Subcutaneous adipose tissue (tissue), 4 donors: Measurements from ENCODE around the gene ZIC3. TPM values are rescaled to one million over a fixed set of nuclear protein-coding genes. Genes with fewer than 3 reads are reported as not detected.

ENCODE experiments used
- total RNA-seq, 4 donors: library from RNA; depleted of rRNA; stranded (reverse); fragments of >200 nt; gene quantifications; one replicate each; pipeline ENCODE4 v1.1.0, GENCODE V29; 2016
- TF ChIP-seq, protein P1 (sequence below): fragments of 450-650 bp; IDR thresholded peaks from one replicate; pipeline ENCODE4 v1.5.1; 2016; ENCODE audit warnings: low read depth, mild to moderate bottlenecking, control low read depth, antibody characterized with exemption, moderate library complexity

ZIC3 gene
- total RNA-seq, 4 donors from 2014 or later = not detected

DNA sequence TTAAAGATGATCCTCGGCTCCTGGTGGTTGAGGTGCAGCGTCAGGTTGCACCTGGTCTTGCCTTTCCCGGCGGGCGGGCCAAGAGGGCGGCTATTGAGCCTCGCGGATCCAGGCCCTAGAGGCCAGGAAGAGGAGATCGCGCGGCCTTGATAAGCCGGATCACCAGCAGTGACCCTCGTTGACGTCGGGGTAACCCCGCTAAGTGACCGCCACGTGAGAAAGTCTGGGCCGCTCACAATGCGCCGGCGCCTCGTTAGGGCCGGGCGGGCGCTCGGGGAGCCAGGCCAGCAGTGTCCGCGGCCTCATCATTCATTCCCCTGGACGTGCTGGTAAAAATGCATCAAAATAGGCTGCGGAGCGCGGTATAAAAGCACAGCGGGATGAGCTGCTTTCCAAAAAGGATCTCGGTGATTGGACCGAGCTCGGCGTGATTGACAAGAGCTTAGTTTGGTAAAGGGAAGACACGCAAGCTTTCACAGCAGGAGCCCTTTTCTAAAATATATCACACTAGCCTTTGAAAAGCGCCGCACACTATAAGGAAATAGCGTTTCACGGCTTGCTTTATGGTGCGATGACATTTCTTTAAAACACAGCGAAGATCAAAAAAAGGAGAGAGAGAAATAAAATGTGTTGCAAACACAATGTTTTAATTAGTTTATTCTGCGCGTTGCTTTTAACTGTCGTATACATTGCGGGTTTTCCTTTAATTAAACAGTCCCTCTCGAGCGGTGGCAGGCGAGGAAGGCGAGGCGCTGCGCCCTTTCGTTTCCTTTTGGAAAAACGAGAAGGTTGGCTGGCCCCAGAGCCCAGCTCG, 15.9 kb upstream of the ZIC3 start:
- TF ChIP-seq, protein P1, sequence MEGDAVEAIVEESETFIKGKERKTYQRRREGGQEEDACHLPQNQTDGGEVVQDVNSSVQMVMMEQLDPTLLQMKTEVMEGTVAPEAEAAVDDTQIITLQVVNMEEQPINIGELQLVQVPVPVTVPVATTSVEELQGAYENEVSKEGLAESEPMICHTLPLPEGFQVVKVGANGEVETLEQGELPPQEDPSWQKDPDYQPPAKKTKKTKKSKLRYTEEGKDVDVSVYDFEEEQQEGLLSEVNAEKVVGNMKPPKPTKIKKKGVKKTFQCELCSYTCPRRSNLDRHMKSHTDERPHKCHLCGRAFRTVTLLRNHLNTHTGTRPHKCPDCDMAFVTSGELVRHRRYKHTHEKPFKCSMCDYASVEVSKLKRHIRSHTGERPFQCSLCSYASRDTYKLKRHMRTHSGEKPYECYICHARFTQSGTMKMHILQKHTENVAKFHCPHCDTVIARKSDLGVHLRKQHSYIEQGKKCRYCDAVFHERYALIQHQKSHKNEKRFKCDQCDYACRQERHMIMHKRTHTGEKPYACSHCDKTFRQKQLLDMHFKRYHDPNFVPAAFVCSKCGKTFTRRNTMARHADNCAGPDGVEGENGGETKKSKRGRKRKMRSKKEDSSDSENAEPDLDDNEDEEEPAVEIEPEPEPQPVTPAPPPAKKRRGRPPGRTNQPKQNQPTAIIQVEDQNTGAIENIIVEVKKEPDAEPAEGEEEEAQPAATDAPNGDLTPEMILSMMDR = no peak

DNA sequence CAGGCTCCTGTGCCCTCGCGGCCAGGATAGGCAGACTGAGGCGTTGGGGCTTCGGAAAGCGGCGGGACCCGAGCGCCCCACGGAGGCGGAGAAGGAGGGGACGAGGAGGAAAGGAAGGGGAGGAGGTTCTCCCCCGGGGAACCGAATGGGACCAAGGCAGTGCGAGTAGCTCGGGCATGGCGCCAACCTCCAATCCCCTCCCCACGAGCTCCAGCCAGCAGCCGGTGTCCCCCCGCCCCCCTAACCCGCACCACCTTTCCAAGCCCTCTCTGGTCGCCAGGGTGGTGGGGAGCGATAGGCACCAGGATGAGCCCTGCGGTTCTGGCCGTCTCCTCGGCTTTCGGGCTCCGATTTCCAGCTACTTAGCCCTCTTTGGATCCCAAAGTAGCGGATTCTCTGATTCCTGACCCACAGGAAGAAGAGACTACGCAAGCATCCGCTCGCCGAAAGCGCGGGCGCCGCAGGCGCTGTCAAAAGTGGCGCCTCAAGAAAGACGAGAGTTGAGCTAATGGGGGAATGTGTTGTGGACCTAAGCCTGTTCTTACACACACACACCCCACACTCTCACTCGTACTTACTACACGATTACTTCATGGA, 15.2 kb upstream of the ZIC3 start:
- TF ChIP-seq, protein P1 = no peak

DNA sequence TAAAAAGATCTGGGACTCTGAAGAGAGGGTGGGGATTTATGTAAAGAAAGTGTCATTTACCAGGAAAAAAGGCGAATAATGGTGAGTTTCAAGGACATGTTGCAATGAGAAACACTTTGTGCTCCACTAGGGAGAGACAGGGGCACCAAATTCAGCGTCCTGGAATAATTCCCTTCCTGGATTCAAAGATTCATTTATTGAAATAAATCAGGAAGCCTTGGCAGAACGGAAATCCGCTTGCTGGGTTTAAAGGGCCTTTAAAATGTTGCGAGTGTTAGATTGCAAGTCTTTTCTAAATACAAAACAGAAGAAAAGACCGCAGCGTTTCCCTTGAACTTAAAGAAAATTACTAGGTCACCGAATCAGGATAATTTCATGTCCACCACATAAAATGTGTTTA, 3.8 kb upstream of the ZIC3 start:
- TF ChIP-seq, protein P1 = no peak

DNA sequence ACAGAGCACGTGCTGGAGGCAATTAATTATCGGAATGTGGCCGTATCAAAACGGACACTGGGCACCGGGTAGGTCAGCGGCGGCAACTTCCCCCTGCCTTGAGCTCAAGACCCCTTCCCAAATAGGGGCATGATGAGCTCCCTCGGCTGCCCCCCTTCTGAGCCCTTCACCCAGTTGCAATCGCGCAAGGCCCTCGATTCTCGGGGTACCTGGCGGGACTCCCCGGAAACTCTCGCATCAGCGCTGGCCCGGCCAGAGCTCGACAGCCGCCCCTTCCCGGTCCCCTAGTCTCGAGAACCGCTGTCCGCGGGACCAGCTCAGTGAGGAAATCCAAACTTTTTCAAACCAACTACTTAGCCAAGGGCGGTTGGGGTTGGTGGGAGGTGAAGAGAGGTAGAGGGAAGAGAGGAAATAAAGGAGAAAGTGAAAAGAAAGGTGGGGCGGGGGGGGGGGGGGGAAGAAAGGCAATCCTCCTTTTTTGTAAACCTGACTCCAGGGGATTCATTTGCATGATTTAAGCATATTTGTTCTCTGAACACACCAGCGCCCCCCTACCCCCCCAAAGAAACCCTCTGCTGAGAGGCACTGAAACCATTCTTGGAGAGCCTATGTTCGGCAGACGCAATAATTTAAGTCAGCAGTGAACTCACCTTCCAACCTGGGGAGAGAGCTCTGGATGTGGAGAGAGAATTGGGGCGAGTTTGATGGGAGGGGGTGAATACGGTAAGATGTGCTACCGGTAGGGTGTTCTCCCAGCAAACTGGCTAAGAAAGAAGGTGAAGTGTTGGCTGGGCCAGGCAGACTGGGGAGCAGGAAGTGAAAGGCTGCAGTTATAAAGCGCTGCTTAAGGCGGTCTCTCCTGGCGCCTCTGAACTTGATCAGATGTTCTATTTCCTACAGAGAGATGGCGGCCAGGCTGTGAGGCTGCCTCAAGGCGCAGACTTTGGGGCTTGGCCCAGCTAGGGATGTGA, 2.0 kb upstream of the ZIC3 start:
- TF ChIP-seq, protein P1 = no peak

DNA sequence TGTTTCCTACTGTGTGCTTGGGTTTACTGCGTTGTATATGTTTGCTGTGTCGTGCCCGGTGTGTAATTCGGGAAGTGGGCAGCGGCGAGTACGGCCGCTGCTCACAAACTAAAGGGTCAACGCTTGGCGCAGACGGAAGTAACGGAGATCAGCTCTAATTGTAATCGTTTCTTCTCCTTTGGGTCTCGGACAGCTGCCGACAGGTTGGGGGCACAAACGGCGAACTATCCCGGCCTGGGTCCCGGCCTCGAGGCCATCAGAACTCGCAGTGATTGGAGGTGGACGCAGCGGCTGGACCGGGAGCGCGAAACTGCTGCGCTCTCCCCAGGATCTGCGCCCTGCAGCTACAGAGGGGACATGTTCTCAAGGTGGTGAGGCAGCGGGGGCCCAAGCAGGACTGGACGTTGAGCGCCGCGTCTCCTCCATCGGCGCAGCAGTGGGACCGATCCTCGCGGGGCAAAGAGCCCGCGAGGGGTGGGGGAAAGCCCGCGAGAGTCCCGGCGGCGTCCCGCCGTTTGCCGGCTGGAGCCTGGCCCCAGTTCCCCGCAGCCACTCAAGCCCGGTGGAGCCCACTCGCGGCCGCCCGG, 516 bp upstream of the ZIC3 start:
- TF ChIP-seq, protein P1 = no peak

DNA sequence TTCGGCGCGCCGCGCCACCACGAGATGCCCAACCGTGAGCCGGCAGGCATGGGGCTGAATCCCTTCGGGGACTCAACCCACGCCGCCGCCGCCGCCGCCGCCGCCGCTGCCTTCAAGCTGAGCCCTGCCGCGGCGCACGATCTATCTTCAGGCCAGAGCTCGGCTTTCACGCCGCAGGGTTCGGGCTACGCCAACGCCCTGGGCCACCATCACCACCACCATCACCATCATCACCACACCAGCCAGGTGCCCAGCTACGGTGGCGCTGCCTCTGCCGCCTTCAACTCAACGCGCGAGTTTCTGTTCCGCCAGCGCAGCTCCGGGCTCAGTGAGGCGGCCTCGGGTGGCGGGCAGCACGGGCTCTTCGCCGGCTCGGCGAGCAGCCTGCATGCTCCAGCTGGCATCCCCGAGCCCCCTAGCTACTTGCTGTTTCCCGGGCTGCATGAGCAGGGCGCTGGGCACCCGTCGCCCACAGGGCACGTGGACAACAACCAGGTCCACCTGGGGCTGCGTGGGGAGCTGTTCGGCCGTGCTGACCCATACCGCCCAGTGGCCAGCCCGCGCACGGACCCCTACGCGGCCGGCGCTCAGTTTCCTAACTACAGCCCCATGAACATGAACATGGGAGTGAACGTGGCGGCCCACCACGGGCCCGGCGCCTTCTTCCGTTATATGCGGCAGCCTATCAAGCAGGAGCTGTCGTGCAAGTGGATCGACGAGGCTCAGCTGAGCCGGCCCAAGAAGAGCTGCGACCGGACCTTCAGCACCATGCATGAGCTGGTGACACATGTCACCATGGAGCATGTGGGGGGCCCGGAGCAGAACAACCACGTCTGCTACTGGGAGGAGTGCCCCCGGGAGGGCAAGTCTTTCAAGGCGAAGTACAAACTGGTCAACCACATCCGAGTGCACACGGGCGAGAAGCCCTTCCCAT, 1.1 kb downstream of the ZIC3 start:
- TF ChIP-seq, protein P1 = no peak
